GM12878 (cell line): ENCODE results near the gene PTPRC.

Experiments
- POLR2A ChIP-seq: IDR thresholded peaks from 2 replicates; pipeline ENCODE4 v1.6.1; 2011; ENCODE audit warnings: low read depth, mild to moderate bottlenecking, low read length
- POLR2AphosphoS5 ChIP-seq: IDR thresholded peaks from 2 replicates; pipeline ENCODE4 v1.6.1; 2011; ENCODE audit warnings: mild to moderate bottlenecking, low read length, inconsistent platforms
- SMAD1 ChIP-seq: fragments of 450-650 bp; IDR thresholded peaks from 2 replicates; pipeline ENCODE4 v1.6.1; 2018; ENCODE audit warnings: mild to moderate bottlenecking, low read depth; ENCODE audit not compliant: partially characterized antibody
- ZNF384 ChIP-seq: IDR thresholded peaks from 2 replicates; pipeline ENCODE4 v1.6.1; 2012; ENCODE audit warnings: low read depth, mild to moderate bottlenecking, low read length, improper control_type of control experiment, borderline replicate concordance
- TF ChIP-seq, protein P1 (sequence below): IDR thresholded peaks from 2 replicates; pipeline ENCODE4 v1.6.1; 2012; ENCODE audit warnings: low read depth, low read length, improper control_type of control experiment

DNA sequence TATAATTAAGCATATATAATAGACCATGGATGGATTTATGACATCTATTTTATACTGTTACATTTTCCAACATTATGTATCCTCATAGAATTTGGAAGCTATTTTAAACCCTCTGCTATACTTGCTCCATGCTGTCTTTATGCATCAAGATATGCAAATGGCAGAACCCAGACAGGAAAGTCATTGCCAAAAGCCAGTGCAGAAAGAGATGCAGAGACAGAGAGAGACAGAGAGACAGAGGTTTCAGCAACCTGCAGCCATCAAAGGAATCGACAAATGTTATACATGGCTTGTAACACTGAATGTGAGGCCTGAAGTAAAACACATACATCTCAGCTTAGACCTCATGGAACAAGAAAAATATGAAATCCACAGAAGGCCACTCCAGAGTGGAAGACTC, 7.5 kb upstream of the PTPRC start:
- TF ChIP-seq POLR2AphosphoS5 = no peak
- TF ChIP-seq SMAD1 = no peak
- TF ChIP-seq, protein P1, sequence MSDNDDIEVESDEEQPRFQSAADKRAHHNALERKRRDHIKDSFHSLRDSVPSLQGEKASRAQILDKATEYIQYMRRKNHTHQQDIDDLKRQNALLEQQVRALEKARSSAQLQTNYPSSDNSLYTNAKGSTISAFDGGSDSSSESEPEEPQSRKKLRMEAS = no peak
- TF ChIP-seq ZNF384 = no peak
- TF ChIP-seq POLR2A = no peak
